Spinal cord (tissue), 10 donors: ENCODE measurements around the gene ZNG1B. TPM values are rescaled to one million over a fixed set of nuclear protein-coding genes. Genes with fewer than 3 reads are reported as not detected.
"Not testable (repeated sequence)": the region's sequence is repeated elsewhere in the genome, so short reads cannot be mapped to it uniquely, and the experiment has no call there.

Source experiments
- DNase-seq, 6 donors: peaks; one replicate each; pipeline versions ENCODE4 v3.0.0 to v3.0.0-alpha.2; 2013 to 2015; ENCODE audit warnings: low spot score in 6 of 6, low read depth in 4 of 6
- H3K27ac ChIP-seq: one replicate; pipeline ENCODE4 v1.5.1; 2013; ENCODE audit warnings: low read depth, low read length, control low read depth
- H3K27me3 ChIP-seq: one replicate; pipeline ENCODE4 v1.6.1; 2013; ENCODE audit warnings: low read length; ENCODE audit not compliant: control insufficient read depth, insufficient read depth
- H3K36me3 ChIP-seq: one replicate; pipeline ENCODE4 v1.6.1; 2013; ENCODE audit warnings: low read length; ENCODE audit not compliant: control insufficient read depth, insufficient read depth
- H3K4me1 ChIP-seq: one replicate; pipeline ENCODE4 v1.6.1; 2013; ENCODE audit warnings: low read length; ENCODE audit not compliant: control insufficient read depth, insufficient read depth
- H3K4me3 ChIP-seq: one replicate; pipeline ENCODE4 v1.5.1; 2013; ENCODE audit warnings: low read depth, low read length, control low read depth
- H3K9me3 ChIP-seq: one replicate; pipeline ENCODE4 v1.6.1; 2013; ENCODE audit warnings: low read length; ENCODE audit not compliant: control insufficient read depth, insufficient read depth
- WGBS: methylation state at CpG from one replicate; pipeline ENCODE4 v1.1.5; 2013; ENCODE audit warnings: missing lambda C conversion rate; ENCODE audit not compliant: insufficient coverage; 5-methylcytosine and 5-hydroxymethylcytosine counted together
- polyA plus RNA-seq, 2 donors: library from polyadenylated mRNA; unstranded; fragments of 120-200 nt; gene quantifications; one replicate each; pipeline ENCODE4 v1.2.1, GENCODE V29; 2013; ENCODE audit not compliant: insufficient read length in 2 of 2
- total RNA-seq, 2 donors: library from RNA; depleted of rRNA in 1 of 2; stranded (reverse); fragments of 120-200 nt in 1 of 2; fragments of >200 nt in 1 of 2; gene quantifications; one replicate each; pipeline versions ENCODE4 v1.2.3 to v1.2.4, GENCODE V29; 2013 to 2014
- donor health status: healthy.

The ZNG1B gene
- total and polyA plus RNA-seq, 4 donors, result 38.8 to 57.3 (median 48.5) TPM

GRCh38 chr2:113542529-113542928, 105.0 kb downstream of the ZNG1B start:
- H3K4me1 ChIP-seq, H3K27ac ChIP-seq, H3K36me3 ChIP-seq, DNase-seq, H3K4me3 ChIP-seq, H3K9me3 ChIP-seq, H3K27me3 ChIP-seq: not testable (repeated sequence)
- no CpG with 5 or more reads among the region's 9 CpGs for WGBS

Other genes starting within 250 kb of the ZNG1B start
- 1 to 10 TPM; 3.7 to 7.0 TPM for gene PAX8, start 158.8 kb upstream of the ZNG1B start, total RNA-seq
- 10 to 100 TPM; 25.1 to 42.7 TPM for gene PAX8, start 158.8 kb upstream of the ZNG1B start, polyA plus RNA-seq
- under 1 TPM; 0.10 to 0.17 TPM for gene FOXD4L1, start 61.0 kb downstream of the ZNG1B start, total RNA-seq
- gene FOXD4L1, start 61.0 kb downstream of the ZNG1B start, polyA plus RNA-seq, result 1 to 10 TPM; 1.6 TPM
- gene RABL2A, start 189.6 kb downstream of the ZNG1B start, total RNA-seq, result 10 to 100 TPM; 10.4 to 35.7 TPM
- gene RABL2A, start 189.6 kb downstream of the ZNG1B start, polyA plus RNA-seq, result 10 to 100 TPM; 46.1 to 73.7 TPM